NCI-H345 (cell line): ENCODE results near the gene MED22.

Source experiments
- DNase-seq: peaks from one replicate; lab custom pipeline; 2025; lab: John Stamatoyannopoulos, UW

MED22 gene

GRCh38 chr9:133355881-133356357 lies 8.0 kb upstream of the MED22 start:
- DNase-seq: peak; percentile 62

GRCh38 chr9:133354766-133355165 lies 6.8 kb upstream of the MED22 start:
- no peak for DNase-seq

GRCh38 chr9:133353548-133353947 lies 5.6 kb upstream of the MED22 start:
- no peak for DNase-seq

- no peak for DNase-seq
Measured at GRCh38 chr9:133352635-133353340, 4.9 kb upstream of the MED22 start.

- peak; percentile 12 for DNase-seq
Measured at GRCh38 chr9:133351908-133352634, 4.1 kb upstream of the MED22 start.

- DNase-seq: no peak
Measured at GRCh38 chr9:133351526-133351907, 3.6 kb upstream of the MED22 start.

GRCh38 chr9:133349965-133350616 lies 2.2 kb upstream of the MED22 start:
- DNase-seq: no peak

GRCh38 chr9:133348718-133349573 lies 1.0 kb upstream of the MED22 start:
- DNase-seq: no peak

GRCh38 chr9:133347515-133347984 lies 381 bp downstream of the MED22 start:
- DNase-seq: no peak

GRCh38 chr9:133346021-133346785 lies 1.7 kb downstream of the MED22 start:
- DNase-seq: no peak

- DNase-seq: no peak
Measured at GRCh38 chr9:133345596-133345995, 2.3 kb downstream of the MED22 start.

GRCh38 chr9:133344979-133345378 lies 3.0 kb downstream of the MED22 start:
- no peak for DNase-seq

- no peak for DNase-seq
Measured at GRCh38 chr9:133344071-133344470, 3.9 kb downstream of the MED22 start.

GRCh38 chr9:133342570-133342969 lies 5.4 kb downstream of the MED22 start:
- DNase-seq: no peak

GRCh38 chr9:133342069-133342406 lies 5.9 kb downstream of the MED22 start:
- DNase-seq: no peak

GRCh38 chr9:133341369-133342068 lies 6.4 kb downstream of the MED22 start:
- DNase-seq: no peak

- no peak for DNase-seq
Measured at GRCh38 chr9:133340916-133341315, 7.0 kb downstream of the MED22 start.

GRCh38 chr9:133340256-133340655 lies 7.7 kb downstream of the MED22 start:
- no peak for DNase-seq

- no peak for DNase-seq
Measured at GRCh38 chr9:133339641-133340040, 8.3 kb downstream of the MED22 start.

- DNase-seq: peak; percentile 96
Measured at GRCh38 chr9:133335924-133336811, 11.8 kb downstream of the MED22 start, which contains the start of gene SURF6. Gene SURF6 (minus strand): TSS chr9:133336188. CDS start chr9:133336132, 56 bp downstream.
